Mucosa of descending colon (tissue), 3 donors: ENCODE results near the gene ELAVL2. TPM values are rescaled to one million over a fixed set of nuclear protein-coding genes. Genes with fewer than 3 reads are reported as not detected.

Experiments used
- ATAC-seq: fragments of 200-7000 bp; cut with Tn5 transposase; one replicate; pipeline ENCODE4 v1.9.1; 2020; ENCODE audit warnings: mild to moderate bottlenecking, moderate library complexity
- DNase-seq, 3 donors: peaks; one replicate each; pipeline ENCODE4 v3.0.0-alpha.2; 2020
- H3K36me3 ChIP-seq: fragments of 200-600 bp; one replicate; pipeline ENCODE4 v1.8.0; 2021; ENCODE audit warnings: low read depth, mild to moderate bottlenecking
- H3K4me1 ChIP-seq: fragments of 200-600 bp; one replicate; pipeline ENCODE4 v1.8.0; 2021; ENCODE audit warnings: low read depth, mild to moderate bottlenecking
- H3K4me3 ChIP-seq: fragments of 200-600 bp; one replicate; pipeline ENCODE4 v1.8.0; 2021; ENCODE audit warnings: mild to moderate bottlenecking
- H3K9me3 ChIP-seq: fragments of 200-600 bp; one replicate; pipeline ENCODE4 v1.8.0; 2021; ENCODE audit warnings: mild to moderate bottlenecking
- intact Hi-C, 2 donors: fragments of 100-400 bp; cut with DNase I in 1 of 2; cut with micrococcal nuclease in 1 of 2; formaldehyde crosslinking; loops; one replicate each; pipeline versions ENCODE4 v1.11.0 to v1.11.1; 2022; cut with DNase I, micrococcal nuclease
- total RNA-seq, 3 donors: library from RNA; stranded (reverse); fragmentation: NEBNext Ultra II Directional in 2 of 3; extraction: Animal tissue kit (Norgen Biotek cat#: 25700) in 2 of 3; gene quantifications; one replicate each; pipeline versions ENCODE4 v1.2.1 to v1.2.4, GENCODE V29; 2021 to 2023
- TF ChIP-seq, protein P1 (sequence below): fragments of 200-600 bp; IDR thresholded peaks from one replicate; pipeline ENCODE4 v1.8.0; 2022; ENCODE audit warnings: antibody characterized with exemption, mild to moderate bottlenecking
- donor health status: DM: no; HTN: no; CAD: no; lungs with moderate emphysema.
- donor health status: DM: no; HTN: no; CAD: no.
- donor health status: DM: no; HTN: yes; CAD: no.

The ELAVL2 gene
- total RNA-seq, 3 donors from 2014 or later, result 0.35 to 1.2 (median 0.76) TPM

DNA sequence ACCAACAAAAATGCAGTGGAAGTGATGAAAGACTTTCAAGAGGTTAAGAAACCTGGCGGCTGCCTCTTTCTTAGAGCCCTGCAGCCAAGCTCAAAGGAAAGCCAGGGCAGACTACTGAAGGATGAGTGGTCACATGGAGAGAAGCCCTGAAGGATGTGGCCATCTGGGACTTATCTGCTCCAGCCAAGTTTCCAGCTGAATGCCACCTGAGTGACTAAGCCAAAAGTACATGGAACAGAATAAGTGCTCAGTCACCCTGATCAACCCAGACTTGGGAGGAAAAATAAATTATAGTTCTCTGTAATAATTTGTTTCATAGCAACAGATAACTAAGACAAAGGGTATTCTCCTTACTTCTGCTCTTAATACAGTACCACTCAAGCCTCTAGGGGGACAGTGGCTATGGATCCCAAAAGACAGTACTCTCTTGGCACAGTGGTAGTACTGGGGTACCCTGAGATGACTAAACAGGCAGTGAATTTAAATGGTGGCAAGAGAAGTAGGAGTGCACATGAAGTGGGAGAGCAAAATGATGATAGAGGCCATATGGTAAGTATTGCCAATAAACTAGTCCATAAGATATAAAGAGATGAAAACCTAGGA is 182.3 kb downstream of the ELAVL2 start:
- intact Hi-C loops, result no loop called here

More for the DNA sequence above, 182.3 kb downstream of the ELAVL2 start:
- Histone ChIP-seq H3K9me3 (no peaks in the 10 kb centered on the region), H3K4me1 (no peaks in the 10 kb centered on the region), H3K4me3 (no peak overlapping the region), H3K36me3 (no peaks in the 10 kb centered on the region)
- ATAC-seq (no peak), DNase-seq (no peak)
- TF ChIP-seq, protein P1, sequence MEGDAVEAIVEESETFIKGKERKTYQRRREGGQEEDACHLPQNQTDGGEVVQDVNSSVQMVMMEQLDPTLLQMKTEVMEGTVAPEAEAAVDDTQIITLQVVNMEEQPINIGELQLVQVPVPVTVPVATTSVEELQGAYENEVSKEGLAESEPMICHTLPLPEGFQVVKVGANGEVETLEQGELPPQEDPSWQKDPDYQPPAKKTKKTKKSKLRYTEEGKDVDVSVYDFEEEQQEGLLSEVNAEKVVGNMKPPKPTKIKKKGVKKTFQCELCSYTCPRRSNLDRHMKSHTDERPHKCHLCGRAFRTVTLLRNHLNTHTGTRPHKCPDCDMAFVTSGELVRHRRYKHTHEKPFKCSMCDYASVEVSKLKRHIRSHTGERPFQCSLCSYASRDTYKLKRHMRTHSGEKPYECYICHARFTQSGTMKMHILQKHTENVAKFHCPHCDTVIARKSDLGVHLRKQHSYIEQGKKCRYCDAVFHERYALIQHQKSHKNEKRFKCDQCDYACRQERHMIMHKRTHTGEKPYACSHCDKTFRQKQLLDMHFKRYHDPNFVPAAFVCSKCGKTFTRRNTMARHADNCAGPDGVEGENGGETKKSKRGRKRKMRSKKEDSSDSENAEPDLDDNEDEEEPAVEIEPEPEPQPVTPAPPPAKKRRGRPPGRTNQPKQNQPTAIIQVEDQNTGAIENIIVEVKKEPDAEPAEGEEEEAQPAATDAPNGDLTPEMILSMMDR, result no peak
